Stimulated activated naive B cell treated with anti-CD40 and anti-IgM and Interleukin-4, amounts not matched to agents 10 μg/mL and 1 μg/mL and 100 μg/mL, for 72 hours (primary cell): ENCODE data around the gene FKBP2.
A peak's percentile ranks its signal among the peaks of the same experiment; 100 is the strongest.

Experiments
- ATAC-seq, 2 donors: fragments of 150-1000 bp; cut with Tn5 transposase; replicated peaks; 2 replicates each; pipeline ENCODE4 v1.10.0; 2021; ENCODE audit warnings: moderate library complexity in 1 of 2
- DNase-seq: peaks from one replicate; pipeline ENCODE4 v3.0.0; 2021
- H3K27ac Mint-ChIP-seq: one replicate; pipeline ENCODE4 v1.8.0; 2022; ENCODE audit warnings: mild to moderate bottlenecking, mixed read lengths
- H3K27me3 Mint-ChIP-seq, 2 donors: one replicate each; pipeline ENCODE4 v1.8.0; 2022; ENCODE audit warnings: mixed read lengths in 2 of 2
- H3K36me3 Mint-ChIP-seq, 2 donors: one replicate each; pipeline ENCODE4 v1.8.0; 2022; ENCODE audit warnings: mixed read lengths in 2 of 2, mild to moderate bottlenecking in 1 of 2
- H3K4me1 Mint-ChIP-seq, 2 donors: one replicate each; pipeline ENCODE4 v1.8.0; 2022; ENCODE audit warnings: mixed read lengths in 2 of 2, mild to moderate bottlenecking in 1 of 2
- H3K4me3 Mint-ChIP-seq, 2 donors: one replicate each; pipeline ENCODE4 v1.8.0; 2022; ENCODE audit warnings: mild to moderate bottlenecking in 2 of 2, mixed read lengths in 2 of 2, moderate library complexity in 1 of 2
- H3K9me3 Mint-ChIP-seq, 2 donors: one replicate each; pipeline ENCODE4 v1.8.0; 2022; ENCODE audit warnings: mixed read lengths in 2 of 2, mild to moderate bottlenecking in 1 of 2

The FKBP2 gene

GRCh38 chr11:64224891-64225607, 15.8 kb upstream of the FKBP2 start:
- Mint-ChIP-seq H3K27me3 (no peaks in the 10 kb centered on the region), H3K9me3 (no peaks in the 10 kb centered on the region), H3K36me3 (peaks cover 38% of the 10 kb centered on the region in 2 donors), H3K4me3 (peak overlapping the region; percentile 92 to 95), H3K27ac (peak overlapping the region; percentile 95), H3K4me1 (peaks cover 31 to 62% of the 10 kb centered on the region in 2 donors)
- no peak for DNase-seq
- ATAC-seq: peak in 1 of 2 donors; percentile 1

GRCh38 chr11:64225608-64226506, 15.0 kb upstream of the FKBP2 start, which contains the start of the genes NUDT22 and TRPT1:
NUDT22 (plus strand) TSS chr11:64226274; CDS start chr11:64226653, 379 bp downstream.
TRPT1 (minus strand) TSS chr11:64226186; CDS start chr11:64225860, 326 bp downstream.
- ATAC-seq (peak; percentile 62 to 66), DNase-seq (peak; percentile 87)
- peaks cover 31 to 67% of the 10 kb centered on the region in 2 donors for H3K4me1 Mint-ChIP-seq
- H3K27ac Mint-ChIP-seq: peak within 1 kb of the TSS; percentile 95
- H3K4me3 Mint-ChIP-seq: peak within 1 kb of the TSS; percentile 92 to 95
- no peaks in the 10 kb centered on the region for H3K9me3 Mint-ChIP-seq
- H3K27me3 Mint-ChIP-seq: no peaks in the 10 kb centered on the region
- peaks cover 36 to 37% of the 10 kb centered on the region in 2 donors for H3K36me3 Mint-ChIP-seq

- Mint-ChIP-seq H3K4me1 (peaks cover 34 to 68% of the 10 kb centered on the region in 2 donors), H3K36me3 (peaks cover 30 to 32% of the 10 kb centered on the region in 2 donors), H3K9me3 (no peaks in the 10 kb centered on the region), H3K4me3 (peak overlapping the region; percentile 92 to 95), H3K27me3 (no peaks in the 10 kb centered on the region), H3K27ac (peak overlapping the region; percentile 95)
- ATAC-seq: peak; percentile 53 to 58
- DNase-seq: peak; percentile 81
These were observed 14.3 kb upstream of the FKBP2 start for GRCh38 chr11:64226507-64227051.

GRCh38 chr11:64227405-64227956, 13.4 kb upstream of the FKBP2 start:
- Mint-ChIP-seq H3K4me1 (peaks cover 43 to 77% of the 10 kb centered on the region in 2 donors), H3K27ac (peak overlapping the region; percentile 95)
- no peak for ATAC-seq

GRCh38 chr11:64229090-64229743, 11.7 kb upstream of the FKBP2 start:
- Mint-ChIP-seq H3K27me3 (no peaks in the 10 kb centered on the region), H3K27ac (peak overlapping the region; percentile 79), H3K4me3 (peak overlapping the region; percentile 58 to 97), H3K9me3 (no peaks in the 10 kb centered on the region), H3K36me3 (peaks cover 22 to 24% of the 10 kb centered on the region in 2 donors), H3K4me1 (peaks cover 45 to 84% of the 10 kb centered on the region in 2 donors)
- no peak for DNase-seq
- ATAC-seq: no peak

More at GRCh38 chr11:64227405-64227956, 13.4 kb upstream of the FKBP2 start:
- Mint-ChIP-seq H3K9me3 (no peaks in the 10 kb centered on the region), H3K36me3 (peaks cover 30 to 35% of the 10 kb centered on the region in 2 donors), H3K4me3 (peak overlapping the region; percentile 92 to 95), H3K27me3 (no peaks in the 10 kb centered on the region)
- DNase-seq: no peak

GRCh38 chr11:64229744-64230170, 11.1 kb upstream of the FKBP2 start:
- no peaks in the 10 kb centered on the region for H3K27me3 Mint-ChIP-seq
- H3K36me3 Mint-ChIP-seq: peaks cover 20 to 21% of the 10 kb centered on the region in 2 donors
- no peaks in the 10 kb centered on the region for H3K9me3 Mint-ChIP-seq
- peak overlapping the region; percentile 97 for H3K27ac Mint-ChIP-seq
- DNase-seq (no peak), ATAC-seq (no peak)
- peak overlapping the region; percentile 87 to 97 for H3K4me3 Mint-ChIP-seq
- peaks cover 43 to 79% of the 10 kb centered on the region in 2 donors for H3K4me1 Mint-ChIP-seq

GRCh38 chr11:64230171-64230984, 10.5 kb upstream of the FKBP2 start, which contains the start of gene DNAJC4:
DNAJC4 (plus strand) TSS chr11:64230548; CDS start chr11:64230855, 307 bp downstream.
- H3K36me3 Mint-ChIP-seq: peaks cover 20 to 21% of the 10 kb centered on the region in 2 donors
- H3K4me3 Mint-ChIP-seq: peak within 1 kb of the TSS; percentile 87 to 97
- H3K27me3 Mint-ChIP-seq: no peaks in the 10 kb centered on the region
- peaks cover 40 to 79% of the 10 kb centered on the region in 2 donors for H3K4me1 Mint-ChIP-seq
- H3K9me3 Mint-ChIP-seq: no peaks in the 10 kb centered on the region
- H3K27ac Mint-ChIP-seq: peak within 1 kb of the TSS; percentile 97
- DNase-seq: peak; percentile 90
- ATAC-seq: peak; percentile 38 to 50

GRCh38 chr11:64230985-64231365, 9.9 kb upstream of the FKBP2 start:
- Mint-ChIP-seq H3K9me3 (no peaks in the 10 kb centered on the region), H3K4me3 (peak overlapping the region; percentile 87 to 97), H3K36me3 (peaks cover 22 to 26% of the 10 kb centered on the region in 2 donors), H3K27me3 (no peaks in the 10 kb centered on the region), H3K4me1 (peaks cover 42 to 81% of the 10 kb centered on the region in 2 donors), H3K27ac (peak overlapping the region; percentile 97)
- ATAC-seq (no peak), DNase-seq (no peak)

- Mint-ChIP-seq H3K4me1 (peaks cover 42 to 85% of the 10 kb centered on the region in 2 donors), H3K27ac (no peak overlapping the region), H3K36me3 (peaks cover 22 to 26% of the 10 kb centered on the region in 2 donors), H3K27me3 (no peaks in the 10 kb centered on the region), H3K4me3 (peak overlapping the region; percentile 87 to 97), H3K9me3 (no peaks in the 10 kb centered on the region)
- no peak for ATAC-seq
- no peak for DNase-seq
These were observed 9.3 kb upstream of the FKBP2 start for GRCh38 chr11:64231546-64231945.

- peaks cover 38 to 87% of the 10 kb centered on the region in 2 donors for H3K4me1 Mint-ChIP-seq
- H3K36me3 Mint-ChIP-seq: peaks cover 23 to 33% of the 10 kb centered on the region in 2 donors
- ATAC-seq (no peak), DNase-seq (no peak)
- peak overlapping the region; percentile 87 to 97 for H3K4me3 Mint-ChIP-seq
- H3K27ac Mint-ChIP-seq: peak overlapping the region; percentile 82
- no peaks in the 10 kb centered on the region for H3K27me3 Mint-ChIP-seq
- H3K9me3 Mint-ChIP-seq: no peaks in the 10 kb centered on the region
These were observed 8.5 kb upstream of the FKBP2 start for GRCh38 chr11:64232182-64232966.

GRCh38 chr11:64232967-64233315, 8.0 kb upstream of the FKBP2 start:
- Mint-ChIP-seq H3K9me3 (no peaks in the 10 kb centered on the region), H3K27ac (no peak overlapping the region), H3K27me3 (no peaks in the 10 kb centered on the region), H3K36me3 (peaks cover 22 to 39% of the 10 kb centered on the region in 2 donors), H3K4me1 (peaks cover 41 to 87% of the 10 kb centered on the region in 2 donors), H3K4me3 (peak overlapping the region; percentile 73 to 83)
- DNase-seq: no peak
- ATAC-seq: no peak
